Measurements from ENCODE around the gene CRYL1. TPM values are rescaled to one million over a fixed set of nuclear protein-coding genes. Genes with fewer than 3 reads are reported as not detected.

The CRYL1 gene
- total RNA-seq, 2 donors from 2014 or later, result 5.2 to 9.0 TPM

DNA sequence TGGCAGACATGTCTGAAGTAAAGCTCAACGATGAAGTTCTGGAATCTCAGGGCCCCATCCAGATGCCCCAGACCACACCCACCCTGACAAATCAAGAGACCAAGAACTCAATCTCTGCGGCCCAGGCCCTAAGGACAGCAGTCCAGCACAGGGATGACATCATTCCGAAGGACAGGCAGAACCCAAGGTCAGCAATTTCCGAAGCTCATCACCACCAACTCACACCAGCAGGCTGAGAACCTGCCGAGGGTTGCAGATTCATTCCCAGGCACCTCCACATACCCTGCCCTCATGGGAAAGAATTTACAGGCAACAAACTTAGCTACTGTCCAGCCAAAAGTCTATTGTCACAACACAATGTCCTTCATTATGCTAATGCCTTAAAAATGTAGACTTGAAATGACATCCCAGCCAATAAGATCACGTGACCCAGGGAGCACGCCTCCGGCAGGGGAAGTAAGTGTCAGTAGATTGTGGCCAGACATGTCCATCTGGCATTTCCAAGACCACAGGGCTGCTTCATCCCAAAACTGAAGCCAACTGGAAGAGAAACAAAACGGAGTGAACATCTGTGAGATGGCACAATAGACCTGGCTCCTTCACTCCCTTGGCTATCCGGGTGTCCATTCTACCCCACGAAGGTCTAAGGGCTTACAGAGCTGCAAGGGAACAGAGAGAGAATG lies 98.8 kb downstream of the CRYL1 start:
- H3K27me3 Mint-ChIP-seq, result no peaks in the 10 kb centered on the region
- DNase-seq (ENCODE audit: low spot score) (no peak), ATAC-seq (no peak)
- peak overlapping the region in 1 of 2 donors; percentile 22 for H3K27ac Mint-ChIP-seq
- H3K9me3 Mint-ChIP-seq, result no peaks in the 10 kb centered on the region
- H3K4me1 Mint-ChIP-seq (ENCODE audit: low read depth in 2 of 2), result peaks cover 8 to 15% of the 10 kb centered on the region in 2 donors
- H3K4me3 Mint-ChIP-seq, result no peak overlapping the region
- no peaks in the 10 kb centered on the region for H3K36me3 Mint-ChIP-seq

DNA sequence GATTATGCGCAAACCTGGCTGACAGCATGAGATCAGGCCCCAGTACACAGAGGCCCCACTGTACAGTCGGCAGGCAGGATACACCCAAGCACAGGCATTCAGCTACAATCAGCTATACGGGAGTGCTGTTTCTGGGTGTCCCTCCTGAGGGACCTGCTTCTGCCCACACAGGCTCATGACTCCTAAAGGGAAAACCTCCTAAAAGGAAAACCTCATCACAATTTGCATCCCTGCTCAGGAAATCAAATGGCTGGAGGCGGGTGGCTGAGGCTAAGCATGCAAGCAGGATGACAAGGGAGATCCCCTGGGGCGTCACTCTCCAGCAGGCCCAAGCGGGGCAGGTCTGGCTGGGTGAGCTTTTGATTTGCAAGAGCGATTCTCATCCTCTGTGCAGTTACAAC lies 99.8 kb downstream of the CRYL1 start:
- H3K4me3 Mint-ChIP-seq, result no peak overlapping the region
- peaks cover 9 to 17% of the 10 kb centered on the region in 2 donors for H3K4me1 Mint-ChIP-seq (ENCODE audit: low read depth in 2 of 2)
- DNase-seq (ENCODE audit: low spot score) (no peak), ATAC-seq (no peak)
- no peaks in the 10 kb centered on the region for H3K27me3 Mint-ChIP-seq
- no peaks in the 10 kb centered on the region for H3K9me3 Mint-ChIP-seq
- H3K36me3 Mint-ChIP-seq, result no peaks in the 10 kb centered on the region
- no peak overlapping the region for H3K27ac Mint-ChIP-seq

DNA sequence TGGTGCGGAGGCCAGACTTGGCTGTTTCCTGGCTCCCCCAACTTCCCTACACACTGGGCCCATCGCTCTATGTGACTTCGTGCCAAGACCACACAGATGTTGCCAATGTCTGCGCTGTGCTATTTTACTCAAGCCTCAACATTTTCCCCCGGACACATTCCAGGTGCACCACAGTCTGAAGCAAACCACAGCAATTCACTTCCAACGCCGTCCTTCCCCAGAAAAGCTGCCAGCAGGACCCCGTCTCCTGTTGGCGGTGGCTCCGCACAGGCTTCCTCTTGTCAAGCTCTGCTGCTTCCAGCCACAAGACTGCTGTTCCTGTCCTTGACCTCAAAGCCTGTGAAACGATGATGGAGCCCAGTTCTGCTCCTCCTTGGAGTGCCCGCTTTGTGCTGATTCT lies 100.7 kb downstream of the CRYL1 start:
- no peak for ATAC-seq
- Mint-ChIP-seq H3K27ac (peak overlapping the region in 1 of 2 donors; percentile 31), H3K4me3 (no peak overlapping the region), H3K9me3 (no peaks in the 10 kb centered on the region), H3K36me3 (peaks cover 4% of the 10 kb centered on the region), H3K27me3 (peaks cover 0 to 4% of the 10 kb centered on the region in 2 donors), H3K4me1 (ENCODE audit: low read depth in 2 of 2) (peaks cover 18 to 25% of the 10 kb centered on the region in 2 donors)
- DNase-seq (ENCODE audit: low spot score), result no peak

DNA sequence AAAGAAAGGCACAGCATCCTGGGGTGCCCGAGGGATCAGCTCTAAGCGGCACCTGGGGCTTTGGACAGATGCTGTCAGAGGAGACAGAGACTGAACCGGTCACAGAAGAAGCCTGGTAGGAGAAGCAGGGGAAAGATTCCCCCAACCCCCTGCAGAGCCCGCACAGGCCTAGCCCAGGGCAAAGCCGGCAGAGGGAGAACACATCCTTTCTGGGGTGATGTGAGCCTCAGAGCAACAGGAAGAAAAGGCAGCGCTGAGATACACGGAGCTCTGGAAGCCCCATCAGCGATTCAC lies 101.2 kb downstream of the CRYL1 start:
- Mint-ChIP-seq H3K27ac (no peak overlapping the region), H3K9me3 (no peaks in the 10 kb centered on the region), H3K27me3 (peaks cover 0 to 4% of the 10 kb centered on the region in 2 donors), H3K36me3 (peaks cover 4% of the 10 kb centered on the region), H3K4me1 (ENCODE audit: low read depth in 2 of 2) (peaks cover 22 to 29% of the 10 kb centered on the region in 2 donors), H3K4me3 (no peak overlapping the region)
- ATAC-seq (no peak), DNase-seq (ENCODE audit: low spot score) (no peak)

DNA sequence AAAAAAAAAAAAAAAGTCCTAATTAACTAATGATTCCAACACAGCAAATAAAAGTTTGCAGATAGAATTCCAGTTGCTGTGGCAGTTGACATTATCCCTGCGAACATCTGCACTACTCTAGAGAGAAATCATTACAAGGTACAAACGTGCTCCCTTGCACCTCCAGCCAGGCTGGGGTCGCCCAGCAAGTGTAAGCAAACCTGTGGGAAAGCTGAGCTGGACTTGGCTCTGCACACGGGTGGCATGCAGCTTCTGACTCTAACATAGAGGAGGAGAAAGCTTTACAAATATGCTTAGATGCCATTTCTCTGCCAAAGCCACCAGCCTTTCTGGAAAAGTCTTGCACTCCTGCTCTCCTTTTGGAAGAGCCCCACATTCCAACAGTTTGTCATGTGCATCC lies 103.3 kb downstream of the CRYL1 start:
- Mint-ChIP-seq H3K9me3 (no peaks in the 10 kb centered on the region), H3K4me1 (ENCODE audit: low read depth in 2 of 2) (peaks cover 32 to 39% of the 10 kb centered on the region in 2 donors), H3K27me3 (peaks cover 4 to 8% of the 10 kb centered on the region in 2 donors), H3K27ac (no peak overlapping the region), H3K4me3 (no peak overlapping the region), H3K36me3 (peaks cover 13% of the 10 kb centered on the region)
- ATAC-seq (no peak), DNase-seq (ENCODE audit: low spot score) (no peak)

DNA sequence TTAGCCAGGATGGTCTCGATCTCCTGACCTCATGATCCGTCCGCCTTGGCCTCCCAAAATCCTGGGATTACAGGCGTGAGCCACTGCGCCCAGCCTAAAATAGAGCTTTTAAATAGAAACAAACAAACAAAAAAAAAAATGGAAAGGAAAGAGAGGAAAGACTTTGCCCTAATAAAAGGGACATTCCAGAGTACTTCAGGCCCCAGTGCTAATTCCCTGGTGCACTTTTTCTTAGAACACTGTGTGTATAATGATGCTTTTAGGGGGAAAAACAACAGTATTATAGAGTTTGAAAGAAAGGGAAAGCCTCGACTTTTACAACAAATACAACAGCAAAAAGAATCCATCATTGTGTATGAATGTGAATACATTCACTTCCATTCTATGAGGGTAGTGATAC lies 104.7 kb downstream of the CRYL1 start:
- no peak overlapping the region for H3K4me3 Mint-ChIP-seq
- ATAC-seq, result no peak

DNA sequence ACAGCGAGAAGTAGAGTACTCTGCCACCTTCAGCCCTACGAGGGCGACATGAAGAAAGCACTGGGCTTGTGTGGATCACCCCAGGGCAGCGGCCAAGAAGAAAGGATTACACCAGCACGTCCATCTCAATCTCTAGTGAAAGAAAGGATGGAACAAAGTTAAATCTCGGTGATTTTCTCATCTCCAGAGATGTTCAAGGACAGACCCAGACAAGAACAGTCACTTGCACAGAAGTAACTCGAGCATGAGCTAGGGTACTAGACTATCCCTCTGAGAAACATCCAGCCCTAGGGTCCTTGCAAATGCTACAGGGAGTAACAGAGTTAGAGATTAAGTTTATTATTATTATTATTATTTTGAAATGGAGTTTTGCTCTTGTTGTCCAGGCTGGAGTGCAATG lies 106.7 kb downstream of the CRYL1 start:
- Mint-ChIP-seq H3K4me1 (ENCODE audit: low read depth in 2 of 2) (peaks cover 27 to 31% of the 10 kb centered on the region in 2 donors), H3K9me3 (no peaks in the 10 kb centered on the region), H3K27ac (peak overlapping the region; percentile 83 to 89), H3K36me3 (peaks cover 18% of the 10 kb centered on the region), H3K27me3 (peaks cover 4 to 8% of the 10 kb centered on the region in 2 donors), H3K4me3 (peak overlapping the region; percentile 1)
- ATAC-seq (no peak), DNase-seq (ENCODE audit: low spot score) (no peak)

More for the DNA sequence above, 104.7 kb downstream of the CRYL1 start:
- peaks cover 27 to 34% of the 10 kb centered on the region in 2 donors for H3K4me1 Mint-ChIP-seq (ENCODE audit: low read depth in 2 of 2)
- peak overlapping the region in 1 of 2 donors; percentile 89 for H3K27ac Mint-ChIP-seq
- H3K27me3 Mint-ChIP-seq, result peaks cover 4 to 8% of the 10 kb centered on the region in 2 donors
- no peak for DNase-seq (ENCODE audit: low spot score)
- no peaks in the 10 kb centered on the region for H3K9me3 Mint-ChIP-seq
- peaks cover 14% of the 10 kb centered on the region for H3K36me3 Mint-ChIP-seq

DNA sequence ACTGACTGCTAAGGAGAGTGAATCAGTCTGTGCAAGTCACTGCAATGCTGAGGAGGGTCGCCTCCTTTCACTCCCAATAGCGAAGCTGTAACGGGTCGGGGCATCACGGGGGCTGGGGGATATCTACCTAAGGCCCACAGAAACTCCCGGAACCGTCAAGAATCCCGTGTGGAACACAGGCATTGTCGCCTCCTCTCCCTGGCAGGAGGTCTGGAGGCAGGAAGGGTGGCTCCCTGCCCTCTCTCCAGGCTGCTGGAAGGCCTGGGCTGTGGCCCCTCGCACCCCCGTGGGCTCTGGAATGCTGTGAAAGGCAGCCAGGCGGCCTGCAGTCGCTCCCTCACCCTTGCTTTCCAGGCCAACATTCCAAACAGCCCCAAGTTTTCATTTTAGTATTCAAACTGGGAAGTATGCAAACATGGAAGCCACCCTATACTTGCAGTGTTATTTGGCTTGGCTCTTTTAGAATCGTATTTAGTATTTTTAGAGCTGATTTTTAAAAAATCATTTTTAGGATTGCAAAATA lies 109.4 kb downstream of the CRYL1 start:
- Mint-ChIP-seq H3K27me3 (peaks cover 4 to 8% of the 10 kb centered on the region in 2 donors), H3K9me3 (no peaks in the 10 kb centered on the region), H3K4me3 (no peak overlapping the region), H3K4me1 (ENCODE audit: low read depth in 2 of 2) (peaks cover 41 to 45% of the 10 kb centered on the region in 2 donors), H3K27ac (no peak overlapping the region), H3K36me3 (peaks cover 18% of the 10 kb centered on the region)
- no peak for DNase-seq (ENCODE audit: low spot score)
- no peak for ATAC-seq

DNA sequence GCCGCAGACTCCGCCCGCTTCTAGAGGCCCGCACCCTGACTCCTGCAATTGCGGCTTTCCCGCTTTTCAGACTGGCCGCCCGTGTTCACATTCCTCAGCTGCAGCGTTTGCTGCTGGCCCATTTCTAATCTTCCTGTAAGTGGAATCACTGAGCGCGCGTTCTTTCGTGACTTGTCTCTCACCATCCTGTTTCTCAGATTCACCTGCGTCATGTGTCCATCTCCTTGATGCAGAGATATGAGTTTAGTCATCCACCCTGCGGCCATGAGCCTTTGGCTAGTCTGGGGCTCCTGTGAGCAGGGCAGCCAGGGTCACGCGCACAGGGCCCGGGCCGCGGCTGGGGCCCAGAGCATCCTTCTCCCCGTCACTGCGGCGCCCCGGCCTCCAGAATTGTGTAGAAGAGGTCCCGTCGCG lies 110.0 kb downstream of the CRYL1 start:
- peaks cover 41 to 48% of the 10 kb centered on the region in 2 donors for H3K4me1 Mint-ChIP-seq (ENCODE audit: low read depth in 2 of 2)
- no peak overlapping the region for H3K27ac Mint-ChIP-seq
- DNase-seq (ENCODE audit: low spot score) (no peak), ATAC-seq (no peak)
- H3K36me3 Mint-ChIP-seq, result peaks cover 18% of the 10 kb centered on the region
- H3K9me3 Mint-ChIP-seq, result no peaks in the 10 kb centered on the region
- peaks cover 4 to 8% of the 10 kb centered on the region in 2 donors for H3K27me3 Mint-ChIP-seq
- H3K4me3 Mint-ChIP-seq, result no peak overlapping the region

DNA sequence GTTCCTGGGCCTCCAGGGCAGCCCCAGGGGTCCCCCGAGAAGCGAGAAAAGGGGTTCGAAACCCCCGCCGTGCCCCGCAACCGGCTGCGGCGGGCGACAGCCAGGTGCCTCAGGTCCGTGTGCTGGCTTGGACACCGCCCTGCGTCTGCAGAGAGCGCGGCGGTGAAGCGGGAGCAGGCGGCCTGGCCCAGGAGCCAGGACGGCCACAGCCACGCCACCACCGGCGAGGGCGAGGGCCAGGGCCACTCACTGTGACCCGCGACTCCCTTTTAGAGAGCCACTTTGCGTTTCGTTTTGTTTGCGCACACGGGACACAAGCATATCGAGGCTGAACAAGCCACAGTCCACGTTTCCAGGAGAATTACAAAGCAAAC lies 110.4 kb downstream of the CRYL1 start:
- Mint-ChIP-seq H3K9me3 (no peaks in the 10 kb centered on the region), H3K36me3 (peaks cover 17% of the 10 kb centered on the region), H3K27ac (no peak overlapping the region), H3K4me1 (ENCODE audit: low read depth in 2 of 2) (peaks cover 41 to 44% of the 10 kb centered on the region in 2 donors), H3K4me3 (no peak overlapping the region), H3K27me3 (peaks cover 2 to 8% of the 10 kb centered on the region in 2 donors)
- DNase-seq (ENCODE audit: low spot score) (no peak), ATAC-seq (no peak)

DNA sequence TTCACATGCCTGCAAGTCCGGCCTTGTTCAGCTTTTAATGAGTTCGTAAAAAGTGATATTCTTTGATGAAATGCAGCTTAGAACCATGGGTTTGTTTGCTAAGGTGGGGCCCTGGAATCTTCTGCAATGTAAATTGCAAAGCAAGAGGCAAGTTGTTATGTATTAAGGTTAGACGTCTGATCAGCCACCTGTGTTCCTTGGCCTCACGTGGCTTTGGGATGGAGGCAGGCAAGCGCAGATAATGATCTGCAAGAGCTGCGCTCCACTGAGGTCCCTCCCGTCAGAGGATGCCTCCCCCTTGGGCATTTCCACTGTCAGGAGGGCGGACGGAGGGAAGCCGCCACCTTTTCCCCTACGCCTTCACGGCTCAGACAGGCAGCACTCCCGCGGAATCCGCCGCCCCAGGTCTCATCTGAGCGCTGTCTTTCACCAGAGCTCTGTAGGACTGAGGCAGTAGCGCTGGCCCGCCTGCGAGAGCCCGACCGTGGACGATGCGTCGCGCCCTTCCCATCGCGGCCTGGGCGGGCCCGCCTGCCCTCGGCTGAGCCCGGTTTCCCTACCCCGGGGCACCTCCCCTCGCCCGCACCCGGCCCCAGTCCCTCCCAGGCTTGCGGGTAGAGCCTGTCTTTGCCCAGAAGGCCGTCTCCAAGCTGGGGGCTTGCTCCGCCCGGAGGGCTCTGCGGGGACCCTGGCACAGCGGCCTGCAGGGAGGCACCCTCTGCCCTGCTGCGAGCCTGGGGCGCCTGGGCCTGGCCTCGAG lies 110.9 kb downstream of the CRYL1 start:
- Mint-ChIP-seq H3K27ac (no peak overlapping the region), H3K9me3 (no peaks in the 10 kb centered on the region), H3K4me3 (no peak overlapping the region), H3K36me3 (peaks cover 13% of the 10 kb centered on the region), H3K4me1 (ENCODE audit: low read depth in 2 of 2) (peaks cover 36 to 38% of the 10 kb centered on the region in 2 donors), H3K27me3 (peaks cover 0 to 8% of the 10 kb centered on the region in 2 donors)
- ATAC-seq (no peak), DNase-seq (ENCODE audit: low spot score) (no peak)

DNA sequence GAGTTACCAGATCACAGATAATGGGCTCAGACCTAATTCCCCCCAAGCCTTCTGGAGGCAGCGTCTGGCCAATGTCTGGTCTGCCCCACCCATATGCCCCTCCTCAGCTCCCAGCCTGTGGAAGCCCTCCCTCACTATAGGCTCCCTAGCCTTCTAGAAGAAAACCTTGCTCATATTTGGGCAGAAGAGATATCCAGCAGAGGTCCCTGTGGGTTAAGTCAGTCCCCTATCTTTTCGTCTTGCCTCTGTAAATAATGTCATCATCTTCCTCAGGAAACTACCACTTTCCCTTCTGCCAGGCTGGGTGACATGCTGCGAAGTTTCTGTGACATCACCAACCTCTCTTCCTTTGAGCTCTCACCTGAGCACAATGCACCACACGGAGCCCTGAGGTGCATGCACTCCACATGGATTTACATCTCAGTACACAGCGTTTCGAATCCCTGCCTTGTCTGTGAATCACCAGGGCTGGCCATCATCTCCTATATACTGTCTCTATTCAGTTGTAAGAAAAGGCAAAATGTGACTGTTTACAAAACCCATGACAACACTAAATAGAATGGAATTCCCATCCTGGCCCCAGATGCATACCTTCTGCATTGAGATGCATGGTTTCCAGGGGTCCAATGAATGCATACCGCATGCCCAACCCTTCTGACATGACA lies 112.8 kb downstream of the CRYL1 start:
- H3K36me3 Mint-ChIP-seq, result peaks cover 4% of the 10 kb centered on the region
- no peaks in the 10 kb centered on the region for H3K9me3 Mint-ChIP-seq
- ATAC-seq, result peak in 1 of 2 donors; percentile 24
- H3K27ac Mint-ChIP-seq, result peak overlapping the region; percentile 90 to 96
- H3K4me1 Mint-ChIP-seq (ENCODE audit: low read depth in 2 of 2), result peaks cover 23 to 24% of the 10 kb centered on the region in 2 donors
- DNase-seq (ENCODE audit: low spot score), result no peak
- H3K4me3 Mint-ChIP-seq, result peak overlapping the region; percentile 65
- no peaks in the 10 kb centered on the region for H3K27me3 Mint-ChIP-seq

DNA sequence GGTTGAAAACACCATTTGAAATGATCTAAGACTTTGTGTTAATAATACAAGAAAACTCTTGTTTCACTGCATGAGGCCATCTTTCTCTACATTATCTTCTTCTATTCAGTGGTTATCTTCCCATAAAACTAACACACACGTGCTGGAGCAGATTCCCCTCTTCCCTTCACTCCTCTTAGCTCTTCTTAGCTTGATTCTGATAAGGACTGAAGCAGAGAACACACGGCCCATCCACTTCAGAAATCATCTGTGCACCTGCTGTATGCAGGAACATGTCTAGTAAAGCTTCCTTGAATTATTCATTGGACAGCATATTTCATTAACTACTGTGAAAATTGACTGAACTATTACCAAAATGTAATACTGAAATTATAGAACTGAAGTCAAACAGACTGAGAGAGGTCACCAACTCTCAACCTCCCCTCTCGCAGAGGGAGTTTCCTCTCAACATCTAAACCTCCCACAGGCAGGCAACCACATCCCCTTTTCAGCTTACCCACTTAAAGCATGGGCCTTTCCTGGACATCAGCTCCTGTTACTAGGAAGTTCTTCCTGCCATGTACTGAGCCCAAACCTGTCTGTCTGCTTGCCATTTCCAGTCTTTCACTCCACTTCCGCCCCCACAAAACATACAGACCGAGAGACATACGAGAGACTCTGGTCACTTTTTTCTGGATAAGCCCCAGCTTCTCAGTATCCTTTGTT lies 113.9 kb downstream of the CRYL1 start:
- DNase-seq (ENCODE audit: low spot score) (peak; percentile 80), ATAC-seq (peak; percentile 89)
- H3K9me3 Mint-ChIP-seq, result no peaks in the 10 kb centered on the region
- H3K4me3 Mint-ChIP-seq, result peak overlapping the region; percentile 88
- no peaks in the 10 kb centered on the region for H3K27me3 Mint-ChIP-seq
- peaks cover 23 to 24% of the 10 kb centered on the region in 2 donors for H3K4me1 Mint-ChIP-seq (ENCODE audit: low read depth in 2 of 2)
- peaks cover 4% of the 10 kb centered on the region for H3K36me3 Mint-ChIP-seq
- H3K27ac Mint-ChIP-seq, result peak overlapping the region; percentile 90 to 96

Data from natural killer cell treated with Interleukin-12 subunit alpha and Interleukin-12 subunit beta and Interleukin-15 and Interleukin-18, amount 100 ng/mL, for 72 hours (primary cell).